Transverse colon (tissue), 4 donors: ENCODE results near the gene RNF144B.

Source experiments
- EP300 ChIP-seq: sonication (generic); formaldehyde crosslinking; IDR thresholded peaks from one replicate; pipeline ENCODE4 v1.6.1; 2017; ENCODE audit warnings: antibody characterized with exemption, low read depth
- POLR2AphosphoS5 ChIP-seq, 3 donors: sonication (generic); formaldehyde crosslinking; IDR thresholded peaks; one replicate each; pipeline ENCODE4 v1.6.1; 2016; ENCODE audit warnings: antibody characterized with exemption in 3 of 3
- TF ChIP-seq, protein P1 (sequence below), 5 experiments: fragments of 200-600 bp in 3 of 5; fragments of 450-650 bp in 2 of 5; sonication (generic) in 3 of 5; IDR thresholded peaks; 1 replicate in 2 of 5; 2 replicates in 3 of 5; pipeline ENCODE4 v1.5.1; 2016 to 2017; ENCODE audit warnings: antibody characterized with exemption in 5 of 5, inconsistent platforms in 3 of 5, mild to moderate bottlenecking in 2 of 5, moderate library complexity in 1 of 5

DNA sequence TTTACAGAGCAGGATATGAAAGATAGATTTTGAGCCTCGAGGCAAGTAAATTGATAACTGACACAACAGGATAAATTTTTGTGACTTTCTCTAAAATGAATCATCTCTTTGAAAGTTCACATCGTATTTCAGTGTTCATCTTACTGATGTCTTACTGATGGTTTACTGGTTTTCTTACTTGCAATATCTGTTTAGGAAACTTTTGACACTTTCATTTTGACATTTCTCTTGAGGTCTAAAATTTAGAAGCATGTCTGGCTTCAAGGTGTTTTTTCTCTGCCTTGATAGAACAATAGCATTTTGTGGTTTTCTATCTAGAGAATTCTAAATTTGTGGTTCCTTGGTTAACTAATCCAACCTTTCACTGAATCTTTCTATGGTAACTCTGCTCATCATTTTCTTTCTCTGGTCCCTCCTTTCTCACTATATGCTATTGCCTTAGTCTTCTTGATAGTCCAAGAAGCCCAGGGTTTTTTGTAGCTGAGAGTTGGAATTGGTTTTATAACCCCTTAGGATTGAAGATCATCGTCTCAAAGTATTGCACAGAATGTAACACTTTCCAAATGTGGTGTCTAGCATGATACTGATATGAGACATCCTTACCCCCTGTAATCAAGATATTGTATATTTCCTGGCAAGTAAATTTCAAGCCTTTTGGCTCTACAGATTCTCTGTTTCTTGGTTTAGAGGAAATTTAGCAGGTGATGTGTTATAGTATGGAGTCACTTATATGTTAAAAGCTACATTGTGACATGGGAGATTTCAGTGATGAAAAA, 98.7 kb downstream of the RNF144B start:
- TF ChIP-seq, protein P1, sequence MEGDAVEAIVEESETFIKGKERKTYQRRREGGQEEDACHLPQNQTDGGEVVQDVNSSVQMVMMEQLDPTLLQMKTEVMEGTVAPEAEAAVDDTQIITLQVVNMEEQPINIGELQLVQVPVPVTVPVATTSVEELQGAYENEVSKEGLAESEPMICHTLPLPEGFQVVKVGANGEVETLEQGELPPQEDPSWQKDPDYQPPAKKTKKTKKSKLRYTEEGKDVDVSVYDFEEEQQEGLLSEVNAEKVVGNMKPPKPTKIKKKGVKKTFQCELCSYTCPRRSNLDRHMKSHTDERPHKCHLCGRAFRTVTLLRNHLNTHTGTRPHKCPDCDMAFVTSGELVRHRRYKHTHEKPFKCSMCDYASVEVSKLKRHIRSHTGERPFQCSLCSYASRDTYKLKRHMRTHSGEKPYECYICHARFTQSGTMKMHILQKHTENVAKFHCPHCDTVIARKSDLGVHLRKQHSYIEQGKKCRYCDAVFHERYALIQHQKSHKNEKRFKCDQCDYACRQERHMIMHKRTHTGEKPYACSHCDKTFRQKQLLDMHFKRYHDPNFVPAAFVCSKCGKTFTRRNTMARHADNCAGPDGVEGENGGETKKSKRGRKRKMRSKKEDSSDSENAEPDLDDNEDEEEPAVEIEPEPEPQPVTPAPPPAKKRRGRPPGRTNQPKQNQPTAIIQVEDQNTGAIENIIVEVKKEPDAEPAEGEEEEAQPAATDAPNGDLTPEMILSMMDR (IDR thresholded peaks at IDR 0.05), result no peak
- TF ChIP-seq EP300 (no peak), POLR2AphosphoS5 (IDR thresholded peaks at IDR 0.05) (no peak)
